Smooth muscle cell (in vitro differentiated cells): ENCODE measurements around the gene ATP1A3. TPM values are rescaled to one million over a fixed set of nuclear protein-coding genes. Genes with fewer than 3 reads are reported as not detected.

Experiments used
- DNase-seq: peaks from one replicate; lab custom pipeline; 2025; ENCODE audit not compliant: unreplicated experiment; lab: John Stamatoyannopoulos, UW
- H2AFZ ChIP-seq: fragments of 200-600 bp; sonication (generic); 2 replicates; pipeline ENCODE4 v1.6.0; 2016; ENCODE audit warnings: antibody characterized with exemption, low read depth, mild to moderate bottlenecking
- H3F3A ChIP-seq: fragments of 200-600 bp; sonication (generic); 2 replicates; pipeline ENCODE4 v1.6.0; 2017; ENCODE audit warnings: antibody characterized with exemption, low read depth
- H3K27ac ChIP-seq: fragments of 200-600 bp; sonication (generic); 2 replicates; pipeline ENCODE4 v1.5.1; 2016; ENCODE audit warnings: low read depth, mild to moderate bottlenecking
- H3K27me3 ChIP-seq: fragments of 200-600 bp; sonication (generic); 2 replicates; pipeline ENCODE4 v1.6.1; 2016; ENCODE audit warnings: low read depth, mild to moderate bottlenecking
- H3K36me3 ChIP-seq: fragments of 200-600 bp; sonication (generic); 2 replicates; pipeline ENCODE4 v1.5.1; 2016; ENCODE audit warnings: low read depth
- H3K4me1 ChIP-seq: fragments of 200-600 bp; sonication (generic); 2 replicates; pipeline ENCODE4 v1.5.1; 2016; ENCODE audit warnings: low read depth
- H3K4me2 ChIP-seq: fragments of 200-600 bp; sonication (generic); 2 replicates; pipeline ENCODE4 v1.6.0; 2016; ENCODE audit warnings: mild to moderate bottlenecking
- H3K4me3 ChIP-seq: fragments of 200-600 bp; sonication (generic); 2 replicates; pipeline ENCODE4 v1.5.1; 2016; ENCODE audit warnings: mild to moderate bottlenecking
- H3K79me2 ChIP-seq: fragments of 200-600 bp; sonication (generic); 2 replicates; pipeline ENCODE4 v1.6.0; 2016; ENCODE audit warnings: low read depth, mild to moderate bottlenecking
- H3K9ac ChIP-seq: fragments of 200-600 bp; sonication (generic); 2 replicates; pipeline ENCODE4 v1.6.0; 2016; ENCODE audit warnings: low read depth
- H3K9me3 ChIP-seq: fragments of 200-600 bp; sonication (generic); replicated peaks from 2 replicates; pipeline ENCODE4 v1.5.1; 2016; ENCODE audit warnings: low read depth
- H4K20me1 ChIP-seq: fragments of 200-600 bp; sonication (generic); 2 replicates; pipeline ENCODE4 v1.6.0; 2016; ENCODE audit warnings: low read depth
- CTCF ChIP-seq: fragments of 200-600 bp; sonication (generic); IDR thresholded peaks from 2 replicates; pipeline ENCODE4 v1.5.1; 2017; ENCODE audit warnings: borderline replicate concordance, mild to moderate bottlenecking, antibody characterized with exemption; ENCODE audit not compliant: insufficient read depth, poor library complexity, severe bottlenecking
- WGBS: methylation state at CpG from one replicate; pipeline ENCODE4 v1.1.7; 2016; ENCODE audit warnings: low lambda C conversion rate; 5-methylcytosine and 5-hydroxymethylcytosine counted together
- polyA plus RNA-seq: library from polyadenylated mRNA; unstranded; fragments of >200 nt; fragmentation: Nextera tagmentation; extraction: Ambion mirVana; gene quantifications from 2 replicates; pipeline ENCODE4 v1.2.1, GENCODE V29; 2016
- total RNA-seq: library from RNA; depleted of rRNA; stranded (reverse); fragments of >200 nt; gene quantifications from 2 replicates; pipeline ENCODE4 v1.2.3, GENCODE V29; 2014

The ATP1A3 gene
- total and polyA plus RNA-seq, 2 experiments from 2014 or later: not detected

- Histone ChIP-seq H4K20me1 (no peaks in the 10 kb centered on the region), H3K9me3 (no peaks in the 10 kb centered on the region), H3K79me2 (no peaks in the 10 kb centered on the region), H3K9ac (no peak overlapping the region), H3K27me3 (peaks cover 19% of the 10 kb centered on the region), H2AFZ (no peak overlapping the region), H3K4me3 (no peak overlapping the region), H3K4me2 (no peak overlapping the region), H3K27ac (no peak overlapping the region), H3F3A (no peaks in the 10 kb centered on the region), H3K4me1 (no peaks in the 10 kb centered on the region), H3K36me3 (no peaks in the 10 kb centered on the region)
- no peak for DNase-seq
- no peak for TF ChIP-seq CTCF
- WGBS: 95% methylated on average over 10 of the region's 10 CpGs
These were observed 6.7 kb downstream of the ATP1A3 start for GRCh38 chr19:41987141-41987860.

DNA sequence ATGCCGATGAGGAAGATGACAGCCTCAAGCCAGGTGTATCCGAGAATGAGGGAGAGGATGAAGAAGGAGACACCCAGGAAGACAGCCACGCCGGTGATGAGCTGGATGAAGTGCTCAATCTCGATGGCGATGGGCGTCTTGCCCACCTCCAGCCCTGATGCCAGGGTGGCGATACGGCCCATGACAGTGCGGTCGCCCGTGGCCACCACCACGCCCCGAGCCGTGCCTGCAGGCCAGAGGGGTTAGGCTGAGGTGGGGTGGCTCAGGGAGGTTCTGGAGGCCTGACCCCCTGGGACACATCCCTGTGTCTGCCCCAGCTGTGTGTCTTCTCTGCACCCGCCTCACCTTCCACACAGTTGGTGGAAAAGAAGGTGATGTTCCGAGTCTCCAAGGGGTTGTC lies 9.1 kb downstream of the ATP1A3 start:
- no peaks in the 10 kb centered on the region for H3K4me1 ChIP-seq
- H3K4me3 ChIP-seq: no peak overlapping the region
- H3K79me2 ChIP-seq: no peaks in the 10 kb centered on the region
- DNase-seq: no peak
- WGBS: 93% methylated on average over 17 of the region's 17 CpGs
- no peaks in the 10 kb centered on the region for H3K36me3 ChIP-seq
- no peak for TF ChIP-seq CTCF
- peaks cover 6% of the 10 kb centered on the region for H3K27me3 ChIP-seq
- H3K27ac ChIP-seq: no peak overlapping the region
- no peaks in the 10 kb centered on the region for H3K9me3 ChIP-seq
- no peak overlapping the region for H3K9ac ChIP-seq
- no peaks in the 10 kb centered on the region for H4K20me1 ChIP-seq
- no peak overlapping the region for H3K4me2 ChIP-seq
- no peaks in the 10 kb centered on the region for H3F3A ChIP-seq
- H2AFZ ChIP-seq: no peak overlapping the region

DNA sequence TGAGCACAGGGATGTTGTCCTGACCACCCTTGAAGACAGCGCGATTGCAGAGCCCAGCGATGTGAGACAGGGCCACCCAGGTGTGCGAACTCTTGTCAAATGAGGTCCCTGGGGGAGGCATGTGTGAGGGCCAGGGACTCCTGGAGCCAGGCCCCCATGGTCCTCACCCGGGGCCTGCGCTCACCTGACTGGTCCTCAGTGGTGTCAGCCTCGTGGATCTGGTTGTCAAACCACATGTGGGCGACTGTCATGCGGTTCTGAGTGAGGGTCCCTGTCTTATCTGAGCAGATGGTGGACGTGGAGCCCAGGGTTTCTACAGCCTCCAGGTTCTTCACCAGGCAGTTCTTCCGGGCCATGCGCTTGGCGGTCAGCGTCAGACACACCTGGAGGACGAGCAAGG lies 12.3 kb downstream of the ATP1A3 start:
- Histone ChIP-seq H3F3A (no peaks in the 10 kb centered on the region), H2AFZ (no peak overlapping the region), H3K9me3 (no peaks in the 10 kb centered on the region), H3K4me3 (no peak overlapping the region), H3K27ac (no peak overlapping the region), H3K4me2 (no peak overlapping the region), H4K20me1 (no peaks in the 10 kb centered on the region), H3K4me1 (no peaks in the 10 kb centered on the region), H3K79me2 (no peaks in the 10 kb centered on the region), H3K36me3 (no peaks in the 10 kb centered on the region), H3K27me3 (no peaks in the 10 kb centered on the region), H3K9ac (no peak overlapping the region)
- 93% methylated on average over 15 of the region's 15 CpGs for WGBS
- DNase-seq: no peak
- TF ChIP-seq CTCF: no peak

DNA sequence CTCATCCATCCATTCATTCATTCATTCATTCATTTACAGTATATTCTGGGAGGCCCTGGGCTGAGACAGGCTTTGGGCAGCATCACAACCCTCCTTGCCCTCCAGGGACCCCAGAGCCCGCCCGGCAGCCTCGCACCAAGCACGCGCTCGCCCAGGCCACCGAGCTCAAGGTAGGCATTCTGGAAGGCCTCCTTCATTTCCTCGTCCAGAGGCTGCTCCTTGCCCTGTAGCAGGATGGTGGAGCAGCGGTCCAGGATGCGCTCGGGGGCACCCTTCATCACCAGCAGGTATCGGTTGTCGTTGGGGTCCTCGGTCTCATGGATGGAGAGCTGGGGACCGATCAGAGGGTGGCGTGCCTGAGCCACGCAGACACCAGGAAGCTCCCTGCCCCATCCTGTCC lies 15.6 kb downstream of the ATP1A3 start:
- TF ChIP-seq CTCF: no peak
- Histone ChIP-seq H3K4me3 (no peak overlapping the region), H3F3A (no peaks in the 10 kb centered on the region), H4K20me1 (no peaks in the 10 kb centered on the region), H3K9me3 (no peaks in the 10 kb centered on the region), H3K27me3 (no peaks in the 10 kb centered on the region), H3K27ac (no peak overlapping the region), H3K4me2 (no peak overlapping the region), H3K36me3 (no peaks in the 10 kb centered on the region), H3K4me1 (no peaks in the 10 kb centered on the region), H3K79me2 (no peaks in the 10 kb centered on the region), H2AFZ (no peak overlapping the region), H3K9ac (no peak overlapping the region)
- DNase-seq: no peak
- WGBS: 91% methylated on average over 17 of the region's 17 CpGs
